Adrenal gland (tissue), 12 donors: ENCODE measurements around the gene PIGX. TPM values are rescaled to one million over a fixed set of nuclear protein-coding genes. Genes with fewer than 3 reads are reported as not detected.

ENCODE experiments used
- DNase-seq, 7 donors: peaks; one replicate each; pipeline ENCODE4 v3.0.0-alpha.2; 2019 to 2020
- H3K27ac ChIP-seq, 5 donors: fragments of 200-600 bp; sonication (generic) in 4 of 5; 1 replicate in 3 of 5; 2 replicates in 2 of 5; pipeline versions ENCODE4 v1.5.1 to v1.8.0; 2016 to 2020; ENCODE audit warnings: mild to moderate bottlenecking in 1 of 5
- H3K27me3 ChIP-seq: fragments of 200-600 bp; 2 replicates; pipeline ENCODE4 v1.8.0; 2021
- H3K36me3 ChIP-seq, 2 donors: fragments of 200-600 bp; replicated peaks in 1 of 2; 1 replicate in 1 of 2; 2 replicates in 1 of 2; pipeline versions ENCODE4 v1.5.1 to v1.8.0; 2018 to 2022
- H3K4me1 ChIP-seq, 2 donors: fragments of 200-600 bp; replicated peaks in 1 of 2; 1 replicate in 1 of 2; 2 replicates in 1 of 2; pipeline versions ENCODE4 v1.5.1 to v1.8.0; 2018 to 2021
- H3K4me3 ChIP-seq, 4 donors: fragments of 200-600 bp; sonication (generic) in 3 of 4; one replicate each; pipeline ENCODE4 v1.5.1; 2016 to 2018
- H3K9me3 ChIP-seq, 3 donors: fragments of 200-600 bp; sonication (generic) in 1 of 3; replicated peaks in 1 of 3; 1 replicate in 2 of 3; 2 replicates in 1 of 3; pipeline versions ENCODE4 v1.5.1 to v1.8.0; 2016 to 2021
- POLR2A ChIP-seq, 2 donors: fragments of 450-650 bp; IDR thresholded peaks; one replicate each; pipeline ENCODE4 v1.6.1; 2017; ENCODE audit warnings: antibody characterized with exemption in 2 of 2, mild to moderate bottlenecking in 2 of 2, moderate library complexity in 1 of 2
- WGBS, 4 donors: extraction: QIAGEN DNeasy Blood & Tissue Kit in 2 of 4; methylation state at CpG; one replicate each; pipeline versions ENCODE4 v1.1.5 to v1.1.7; 2013 to 2017; 5-methylcytosine and 5-hydroxymethylcytosine counted together
- intact Hi-C, 2 donors: fragments of 100-400 bp; cut with DNase I; formaldehyde crosslinking; loops; one replicate each; pipeline versions ENCODE4 v1.14.1 to v1.15.0; 2022 to 2023
- polyA plus RNA-seq, 3 donors: library from polyadenylated mRNA; stranded (reverse); fragments of 200-250 nt in 2 of 3; fragments of 350-450 nt in 1 of 3; fragmentation: Illumina TruSeq in 1 of 3; extraction: RNeasy Lipid Tissue Mini Kit (QIAGEN cat#74804) in 1 of 3; gene quantifications; one replicate each; pipeline ENCODE4 v1.2.3, GENCODE V29; 2013 to 2014
- total RNA-seq, 9 donors: library from RNA; depleted of rRNA in 4 of 9; stranded (reverse); fragments of >200 nt in 4 of 9; fragments of 120-200 nt in 1 of 9; fragmentation: NEBNext Ultra II Directional in 1 of 9; extraction: Animal tissue kit (Norgen Biotek cat#: 25700) in 1 of 9; gene quantifications; one replicate each; pipeline versions ENCODE4 v1.1.0 to v1.2.4, GENCODE V29; 2013 to 2023
- TF ChIP-seq, protein P1 (sequence below), 6 experiments: fragments of 450-650 bp in 4 of 6; fragments of 200-600 bp in 2 of 6; sonication (generic) in 1 of 6; IDR thresholded peaks; 1 replicate in 5 of 6; 2 replicates in 1 of 6; pipeline versions ENCODE4 v1.5.1 to v1.8.0; 2016 to 2021; ENCODE audit warnings: antibody characterized with exemption in 6 of 6, mild to moderate bottlenecking in 2 of 6, moderate library complexity in 1 of 6
- donor health status: healthy with polysubstance abuse.
- donor health status: Bipolar disorder and iron deficiency.
- donor health status: DM: yes; HTN: yes; CAD: no.
- donor health status: DM: no; HTN: no; CAD: no.
- donor health status: DM: no; HTN: no; CAD: no.
- donor health status: DM: yes; HTN: yes; CAD: no.

Gene PIGX
- total and polyA plus RNA-seq, 12 donors, result 10.2 to 33.9 (median 26.1) TPM

DNA sequence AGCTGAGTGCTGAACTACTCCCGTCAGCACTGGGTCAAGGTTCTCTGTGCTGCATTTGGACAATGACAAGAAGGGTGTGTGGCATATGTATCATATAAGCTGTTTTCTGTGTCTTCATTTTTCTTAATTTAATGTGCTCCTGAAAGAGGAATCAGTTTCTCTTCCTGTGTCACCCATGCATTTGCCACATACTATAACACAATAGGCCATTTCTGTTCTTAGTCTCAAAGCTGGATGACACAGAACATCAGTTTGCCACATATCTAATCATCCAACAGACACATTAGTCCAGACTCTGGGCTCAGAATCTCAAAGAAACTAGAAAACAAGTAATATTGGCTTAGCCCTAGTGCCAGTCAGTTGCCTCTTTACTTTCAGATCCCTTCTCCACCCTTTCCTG, 34.2 kb upstream of the PIGX start:
- Histone ChIP-seq H3K36me3 (no peaks in the 10 kb centered on the region), H3K4me1 (no peaks in the 10 kb centered on the region), H3K27ac (no peak overlapping the region), H3K4me3 (no peak overlapping the region), H3K27me3 (peaks cover 4% of the 10 kb centered on the region), H3K9me3 (no peaks in the 10 kb centered on the region)
- DNase-seq, result no peak
- WGBS, 4 donors, result 26 to 47% (median 44%) methylated on average over 1 of the region's 1 CpG
- TF ChIP-seq, protein P1, sequence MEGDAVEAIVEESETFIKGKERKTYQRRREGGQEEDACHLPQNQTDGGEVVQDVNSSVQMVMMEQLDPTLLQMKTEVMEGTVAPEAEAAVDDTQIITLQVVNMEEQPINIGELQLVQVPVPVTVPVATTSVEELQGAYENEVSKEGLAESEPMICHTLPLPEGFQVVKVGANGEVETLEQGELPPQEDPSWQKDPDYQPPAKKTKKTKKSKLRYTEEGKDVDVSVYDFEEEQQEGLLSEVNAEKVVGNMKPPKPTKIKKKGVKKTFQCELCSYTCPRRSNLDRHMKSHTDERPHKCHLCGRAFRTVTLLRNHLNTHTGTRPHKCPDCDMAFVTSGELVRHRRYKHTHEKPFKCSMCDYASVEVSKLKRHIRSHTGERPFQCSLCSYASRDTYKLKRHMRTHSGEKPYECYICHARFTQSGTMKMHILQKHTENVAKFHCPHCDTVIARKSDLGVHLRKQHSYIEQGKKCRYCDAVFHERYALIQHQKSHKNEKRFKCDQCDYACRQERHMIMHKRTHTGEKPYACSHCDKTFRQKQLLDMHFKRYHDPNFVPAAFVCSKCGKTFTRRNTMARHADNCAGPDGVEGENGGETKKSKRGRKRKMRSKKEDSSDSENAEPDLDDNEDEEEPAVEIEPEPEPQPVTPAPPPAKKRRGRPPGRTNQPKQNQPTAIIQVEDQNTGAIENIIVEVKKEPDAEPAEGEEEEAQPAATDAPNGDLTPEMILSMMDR (IDR thresholded peaks at IDR 0.05), result no peak
- no peak for TF ChIP-seq POLR2A (IDR thresholded peaks at IDR 0.05)
- intact Hi-C loops, result no loop called here

DNA sequence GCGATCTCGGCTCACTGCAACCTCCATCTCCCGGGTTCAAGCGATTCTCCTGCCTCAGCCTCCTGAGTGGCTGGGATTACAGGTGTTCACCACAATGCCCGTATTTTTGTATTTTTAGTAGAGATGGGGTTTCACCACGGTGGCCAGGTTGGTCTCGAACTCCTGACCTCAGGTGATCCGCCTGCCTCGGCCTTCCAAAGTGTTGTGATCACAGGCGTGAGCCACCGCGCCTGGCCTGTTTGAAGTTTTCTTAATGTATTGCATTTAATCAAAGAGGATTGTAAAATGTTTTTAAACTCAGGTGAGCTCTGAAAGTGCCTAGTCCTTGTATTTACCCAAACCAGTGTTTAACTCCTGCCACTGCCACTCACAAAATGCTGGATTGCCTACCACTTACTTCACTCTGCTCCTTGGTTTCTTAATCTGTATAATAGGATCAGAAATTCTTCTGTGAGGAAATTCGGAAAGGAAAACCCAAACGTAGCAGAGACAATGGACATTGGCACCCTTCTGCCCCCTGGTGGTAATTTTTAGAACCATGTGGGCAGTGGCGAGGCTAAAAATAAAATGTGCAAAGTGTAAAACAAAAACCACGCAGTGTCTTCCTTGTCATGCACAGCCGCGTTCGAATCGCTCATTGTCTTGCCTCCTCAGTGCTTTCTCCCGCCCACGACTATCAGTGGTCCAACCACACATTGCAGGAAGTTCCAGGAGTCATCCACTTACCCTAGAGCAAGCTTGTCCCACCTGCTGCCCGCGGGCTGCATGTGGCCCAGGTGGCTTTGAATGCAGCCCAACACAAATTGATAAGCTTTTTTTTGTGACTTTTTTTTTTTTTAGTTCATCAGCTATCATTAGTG, 27.4 kb upstream of the PIGX start:
- Histone ChIP-seq H3K27ac (no peak overlapping the region), H3K9me3 (no peaks in the 10 kb centered on the region), H3K27me3 (no peaks in the 10 kb centered on the region), H3K4me3 (no peak overlapping the region), H3K36me3 (no peaks in the 10 kb centered on the region), H3K4me1 (peaks cover 0 to 11% of the 10 kb centered on the region in 2 donors)
- no peak for TF ChIP-seq POLR2A (IDR thresholded peaks at IDR 0.05)
- TF ChIP-seq, protein P1 (IDR thresholded peaks at IDR 0.05), result peak; percentile 83 to 92 (median 89)
- intact Hi-C loops, result loop anchor here (5.0 to 10.0 kb wide), 4 partner anchors 77 to 430 kb away; no protein-coding TSS in a partner anchor
- DNase-seq, result peak; percentile 42 to 82 (median 61)
- WGBS, 4 donors, result 34 to 41% (median 37%) methylated on average over 24 of the region's 24 CpGs

DNA sequence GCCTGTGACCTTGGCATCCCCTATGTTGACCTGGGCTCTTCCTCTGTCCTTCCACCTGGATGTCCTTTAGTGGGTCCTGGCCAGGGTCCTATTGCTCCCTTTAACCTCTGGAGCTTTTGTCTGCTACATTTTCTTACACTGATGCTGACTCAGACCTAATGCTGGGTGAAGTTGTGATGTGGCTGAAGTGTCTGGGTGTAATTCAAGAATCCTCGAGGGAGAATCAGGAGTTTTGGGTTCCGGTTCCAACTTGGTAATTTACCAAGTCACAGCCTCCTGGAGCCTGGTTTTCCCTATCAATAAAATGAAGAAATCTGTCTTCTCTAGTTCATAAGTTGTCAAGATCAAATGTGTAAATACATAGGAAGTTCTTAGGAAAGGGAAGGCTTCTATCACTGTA, 25.7 kb upstream of the PIGX start:
- Histone ChIP-seq H3K4me3 (no peak overlapping the region), H3K27me3 (peaks cover 3% of the 10 kb centered on the region), H3K27ac (no peak overlapping the region), H3K36me3 (no peaks in the 10 kb centered on the region), H3K9me3 (no peaks in the 10 kb centered on the region), H3K4me1 (peaks cover 0 to 11% of the 10 kb centered on the region in 2 donors)
- no peak for TF ChIP-seq POLR2A (IDR thresholded peaks at IDR 0.05)
- TF ChIP-seq, protein P1 (IDR thresholded peaks at IDR 0.05), result no peak
- WGBS, 4 donors, result 60 to 86% (median 81%) methylated on average over 2 of the region's 2 CpGs
- intact Hi-C loops, result loop anchor here (5.0 to 10.0 kb wide), 4 partner anchors 79 to 432 kb away; no protein-coding TSS in a partner anchor
- no peak for DNase-seq

DNA sequence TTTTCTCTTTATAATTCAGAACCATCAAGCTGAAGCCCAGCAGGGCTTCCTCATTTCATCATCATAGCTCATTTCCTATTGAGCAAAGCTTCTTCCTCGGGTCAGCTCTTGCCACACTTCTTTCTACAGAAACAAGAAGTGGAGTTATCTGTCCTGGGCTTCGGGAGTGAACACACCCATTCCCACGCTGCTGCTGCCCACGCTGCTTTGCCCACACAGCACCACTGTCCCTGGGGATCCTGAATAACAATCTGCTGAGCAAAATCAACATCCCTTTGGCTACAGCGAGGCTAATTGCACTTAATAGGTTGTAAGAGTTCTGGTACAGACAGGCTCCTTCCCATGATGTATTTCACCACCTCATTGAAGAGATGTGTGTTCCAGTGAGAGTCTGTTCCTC, 23.8 kb upstream of the PIGX start:
- TF ChIP-seq, protein P1 (IDR thresholded peaks at IDR 0.05), result no peak
- TF ChIP-seq POLR2A (IDR thresholded peaks at IDR 0.05), result no peak
- H3K4me1 ChIP-seq, result peaks cover 0 to 11% of the 10 kb centered on the region in 2 donors

More for the DNA sequence above, 23.8 kb upstream of the PIGX start:
- WGBS, 4 donors, result 34 to 46% (median 39%) methylated on average over 5 of the region's 5 CpGs
- Histone ChIP-seq H3K36me3 (no peaks in the 10 kb centered on the region), H3K27ac (peak overlapping the region in 1 of 5 donors; percentile 46), H3K9me3 (no peaks in the 10 kb centered on the region), H3K27me3 (peaks cover 3% of the 10 kb centered on the region), H3K4me3 (no peak overlapping the region)
- DNase-seq, result peak in 6 of 7 donors; percentile 15 to 71 (median 48)
- intact Hi-C loops, result loop anchor here (5.0 to 10.0 kb wide), 4 partner anchors 81 to 434 kb away; no protein-coding TSS in a partner anchor
